M059J (cell line): ENCODE measurements around the gene CXXC5. TPM values are rescaled to one million over a fixed set of nuclear protein-coding genes. Genes with fewer than 3 reads are reported as not detected.

ENCODE experiments used
- DNase-seq: peaks from one replicate; pipeline ENCODE4 v3.0.0-alpha.2; 2012; ENCODE audit warnings: low read depth
- total RNA-seq: library from RNA; depleted of rRNA; stranded (reverse); fragments of >200 nt; shearing (Covaris generic); gene quantifications from 2 replicates; pipeline ENCODE4 v1.2.3, GENCODE V29; 2014

The CXXC5 gene
- total RNA-seq, 1 experiment from 2014 or later: 122 TPM

DNA sequence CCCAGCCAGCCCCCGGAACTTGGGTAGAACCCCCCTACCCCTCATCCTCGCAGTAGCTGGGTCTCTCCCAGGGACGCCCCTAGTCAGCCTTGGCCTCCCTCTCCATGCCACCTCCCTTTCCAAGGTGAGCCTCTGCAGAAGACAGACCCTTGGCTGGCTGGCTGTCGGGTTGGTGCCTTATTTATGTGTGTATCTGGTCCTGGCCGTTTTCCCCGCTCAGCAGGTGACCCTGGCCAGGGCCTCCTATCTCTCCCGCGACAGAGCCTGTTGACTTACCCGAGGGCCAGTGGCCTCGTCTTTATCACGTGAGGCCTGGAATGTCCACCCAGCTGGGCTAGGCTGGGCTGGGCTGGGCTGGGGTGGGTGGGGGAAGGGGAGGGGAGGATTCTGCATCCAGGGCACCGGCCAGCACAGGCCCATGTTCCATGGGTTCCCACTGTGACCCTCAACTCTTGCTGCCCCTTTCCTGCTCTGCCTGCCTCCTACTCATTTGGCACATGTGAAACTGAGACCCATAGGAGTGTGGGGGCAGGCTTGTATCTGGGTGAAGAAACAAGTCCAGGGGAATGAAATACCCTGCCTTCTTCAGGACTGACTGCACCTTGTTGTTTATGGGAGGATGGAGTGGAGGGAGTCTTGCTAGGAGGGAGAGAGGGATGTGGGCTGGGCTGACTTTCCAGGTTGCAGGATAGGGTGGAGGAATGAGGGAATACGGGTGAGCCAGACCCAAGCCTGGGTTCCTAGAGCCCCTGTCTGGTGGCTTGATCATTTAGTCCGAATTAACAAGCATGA lies 3.1 kb downstream of the CXXC5 start:
- DNase-seq: peak; percentile 76

DNA sequence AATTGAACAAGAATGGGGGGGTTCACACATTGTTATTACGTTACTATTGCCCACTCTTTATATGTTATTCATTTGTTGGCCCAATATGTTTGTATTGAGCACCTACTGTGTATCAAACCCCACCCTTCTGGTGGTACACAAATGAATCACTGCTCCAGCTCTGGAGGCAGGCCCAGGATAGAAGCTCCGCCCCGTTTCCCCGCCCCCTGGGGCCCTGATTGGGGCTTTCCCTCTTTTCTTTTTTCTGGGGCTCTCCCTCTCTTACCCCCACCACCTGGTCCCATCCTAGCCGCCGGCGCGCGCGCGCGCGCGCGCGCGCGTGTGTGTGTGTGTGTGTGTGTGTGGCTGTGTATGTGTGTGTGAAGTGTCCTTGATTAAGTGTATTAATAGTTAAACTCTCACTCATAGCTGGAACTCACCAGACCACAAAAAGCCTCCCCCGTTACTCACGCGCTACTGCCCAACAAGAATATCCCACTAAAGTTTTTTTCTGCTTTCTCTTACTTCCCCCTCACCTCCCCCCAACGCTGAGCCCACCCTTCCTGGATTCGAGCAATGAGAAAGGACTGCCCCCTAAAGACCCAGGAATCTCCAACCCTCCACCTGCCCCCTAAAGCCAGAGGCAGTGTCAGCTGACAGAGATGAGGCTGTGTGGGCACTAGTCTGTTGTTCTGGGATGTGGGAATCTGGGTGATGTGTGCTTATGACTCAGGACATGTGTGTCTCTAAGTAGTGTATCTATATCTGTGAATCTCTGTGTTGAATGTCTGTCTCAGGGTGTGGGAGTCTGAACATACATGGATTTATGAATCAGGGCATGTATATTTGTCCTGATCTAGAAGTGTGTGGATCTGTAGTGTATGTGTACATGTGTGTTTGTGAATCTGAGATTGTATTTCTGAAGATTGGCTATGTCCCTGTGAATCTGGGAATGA lies 4.0 kb downstream of the CXXC5 start:
- peak; percentile 86 for DNase-seq

DNA sequence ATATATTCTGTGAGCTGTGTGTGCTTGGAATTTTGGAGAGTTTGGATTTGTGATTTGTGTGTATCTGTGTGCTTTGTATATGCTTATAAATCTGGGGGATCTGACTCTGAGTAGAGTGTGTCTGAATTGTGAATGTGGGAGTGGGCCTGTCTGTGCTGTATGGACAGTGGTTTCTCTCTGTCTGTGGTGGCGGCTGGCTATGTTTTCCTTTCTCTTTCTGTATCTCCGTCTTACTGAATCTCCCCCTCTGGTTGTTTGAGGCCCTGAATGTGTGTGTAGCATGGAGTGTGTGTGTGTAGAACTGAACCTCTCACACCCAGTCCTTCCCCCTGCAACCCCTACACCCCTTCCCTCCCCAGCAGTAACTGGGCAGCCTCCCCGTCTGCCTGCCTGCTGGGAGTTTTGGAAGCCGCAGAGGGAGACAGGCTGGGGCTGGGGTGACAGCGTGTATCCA lies 4.7 kb downstream of the CXXC5 start:
- no peak for DNase-seq

DNA sequence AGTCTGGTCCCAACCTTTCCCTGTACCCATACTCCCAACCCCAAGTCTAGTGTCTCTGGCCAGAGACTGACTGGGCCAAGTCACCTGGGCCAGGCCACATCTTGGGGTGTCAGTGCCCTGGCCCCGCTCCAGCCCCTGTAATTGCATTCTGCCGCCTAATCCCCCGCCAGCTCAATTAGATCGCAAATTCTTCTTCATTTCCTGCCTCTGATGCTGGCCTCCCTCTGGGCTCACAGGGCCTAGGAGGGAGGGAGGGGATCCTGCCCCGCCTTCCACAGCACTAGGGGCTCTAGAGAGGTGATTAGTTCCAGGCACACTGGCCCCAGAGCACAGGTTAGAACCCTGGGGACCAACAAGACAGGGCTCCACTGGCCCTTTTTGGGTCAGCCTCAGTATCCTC lies 5.5 kb downstream of the CXXC5 start:
- no peak for DNase-seq

DNA sequence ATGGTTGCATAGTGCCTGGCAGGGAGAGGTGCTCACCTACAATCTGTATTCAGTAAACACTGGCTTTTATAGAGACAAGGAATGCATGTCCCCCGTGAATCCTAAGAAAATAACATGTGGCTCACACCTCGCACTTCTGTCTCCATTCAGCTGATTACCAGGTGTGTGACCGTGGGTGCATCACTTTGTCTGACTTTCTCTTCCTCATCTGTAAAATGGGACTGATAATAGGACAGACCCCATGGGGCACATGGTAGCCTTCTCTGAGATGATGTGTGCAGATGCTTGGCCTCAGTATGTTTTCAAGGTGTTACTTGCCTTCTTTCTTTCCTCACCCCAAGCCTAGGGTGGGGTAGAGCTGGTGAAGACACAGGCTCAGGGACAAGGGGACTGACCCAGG lies 6.3 kb downstream of the CXXC5 start:
- no peak for DNase-seq

DNA sequence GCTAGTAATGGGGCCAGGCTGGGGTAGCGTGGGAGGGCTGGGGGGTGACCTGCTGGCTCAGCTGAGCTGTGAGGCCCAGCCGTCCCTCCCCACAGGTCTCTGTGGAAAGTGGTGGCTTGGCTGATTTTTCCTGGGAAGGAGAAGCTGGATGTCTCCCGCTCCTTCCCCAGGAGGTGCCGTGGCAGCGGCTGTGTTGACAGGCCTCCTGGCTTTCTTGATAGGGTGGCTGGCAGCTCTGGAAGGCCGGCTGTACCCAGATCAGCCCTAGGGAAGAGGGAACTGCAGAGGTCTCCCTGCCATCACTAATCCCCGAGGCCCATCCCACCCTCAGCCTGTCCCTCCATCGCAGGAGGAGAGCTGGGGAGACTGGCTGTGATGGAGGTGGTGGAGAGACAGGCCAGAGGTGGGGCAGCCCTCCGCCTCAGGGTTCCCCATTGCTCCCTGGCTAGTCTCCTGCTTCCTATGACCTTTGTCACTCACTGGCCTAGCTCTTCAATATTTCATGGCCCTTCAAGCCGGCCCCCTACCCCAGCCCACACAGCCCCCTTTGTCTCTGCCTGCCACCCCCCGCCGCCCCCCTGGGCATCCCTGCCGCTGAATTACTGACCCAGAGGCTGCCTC lies 6.8 kb downstream of the CXXC5 start:
- peak; percentile 65 for DNase-seq

DNA sequence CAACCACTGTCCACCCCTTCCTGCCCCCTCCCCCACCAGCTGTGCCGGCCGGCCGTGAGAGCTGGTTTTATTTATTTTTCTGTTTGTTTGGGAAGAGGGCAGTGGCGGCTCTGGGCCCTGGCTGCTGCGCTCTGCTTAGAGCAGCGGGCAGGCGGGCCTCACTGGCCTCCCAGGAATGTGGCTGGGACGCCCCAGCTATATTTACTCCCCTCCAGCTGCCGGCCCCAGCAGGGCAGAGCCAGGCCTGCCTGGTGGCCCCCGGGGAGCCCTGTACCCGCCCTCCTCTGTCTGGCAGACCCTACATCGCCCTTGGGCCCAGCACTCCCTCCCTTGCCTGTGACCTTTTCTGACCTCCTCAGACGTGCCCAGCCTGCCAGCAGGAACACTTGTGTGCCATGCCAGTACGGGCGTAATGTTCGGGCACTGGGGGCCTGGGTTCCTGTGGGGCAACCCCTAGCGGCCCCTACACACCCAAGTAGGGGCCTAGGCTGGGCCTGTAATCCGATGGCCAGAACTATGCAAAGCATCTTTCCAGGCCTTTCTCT lies 7.7 kb downstream of the CXXC5 start:
- DNase-seq: peak; percentile 84

DNA sequence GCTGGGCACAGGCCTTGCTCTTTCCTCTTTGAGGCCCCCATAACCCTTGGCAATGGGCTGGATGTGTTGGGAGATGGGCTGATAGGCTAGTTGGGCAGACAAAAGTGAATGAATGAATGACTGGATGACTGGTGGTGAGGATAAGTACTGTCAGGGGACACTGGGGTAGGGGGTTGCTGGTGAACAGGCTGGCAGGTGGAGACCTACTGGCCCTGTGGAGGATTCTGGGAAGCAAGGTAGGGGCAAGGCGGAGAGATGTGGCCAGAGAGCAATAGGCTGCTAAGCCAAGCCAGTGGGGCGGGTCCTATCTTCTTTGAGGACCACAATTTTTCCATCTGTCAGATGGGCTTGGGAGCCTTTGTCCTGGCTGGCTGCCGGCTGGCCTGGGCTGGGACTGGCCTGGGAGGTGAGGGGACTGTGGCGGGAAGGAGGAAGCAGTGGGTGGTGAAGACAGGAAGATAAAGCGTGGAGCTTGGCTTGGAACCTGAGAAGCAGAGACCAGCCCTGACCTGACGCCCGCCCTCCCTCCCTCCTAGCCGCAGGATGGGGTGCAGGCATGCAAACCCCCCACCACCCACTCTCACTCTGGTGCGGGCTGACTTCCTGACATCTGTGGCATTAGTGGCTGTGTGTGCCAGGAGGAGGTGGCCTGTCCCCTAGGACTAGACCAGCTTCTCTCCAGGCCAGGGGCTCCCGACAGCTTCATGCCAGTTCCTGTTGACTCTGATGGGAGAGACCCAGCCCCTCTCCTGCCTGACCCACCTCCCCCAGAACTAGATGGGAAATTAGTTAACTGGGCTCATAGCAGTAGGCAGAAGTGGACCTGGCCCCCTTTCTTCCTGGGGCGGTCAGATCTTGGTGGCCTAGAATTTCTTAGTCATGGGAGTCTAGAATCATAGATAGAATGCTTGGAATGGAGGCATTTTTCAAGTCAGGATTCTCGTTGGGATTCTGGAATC lies 9.5 kb downstream of the CXXC5 start:
- peak; percentile 86 for DNase-seq

DNA sequence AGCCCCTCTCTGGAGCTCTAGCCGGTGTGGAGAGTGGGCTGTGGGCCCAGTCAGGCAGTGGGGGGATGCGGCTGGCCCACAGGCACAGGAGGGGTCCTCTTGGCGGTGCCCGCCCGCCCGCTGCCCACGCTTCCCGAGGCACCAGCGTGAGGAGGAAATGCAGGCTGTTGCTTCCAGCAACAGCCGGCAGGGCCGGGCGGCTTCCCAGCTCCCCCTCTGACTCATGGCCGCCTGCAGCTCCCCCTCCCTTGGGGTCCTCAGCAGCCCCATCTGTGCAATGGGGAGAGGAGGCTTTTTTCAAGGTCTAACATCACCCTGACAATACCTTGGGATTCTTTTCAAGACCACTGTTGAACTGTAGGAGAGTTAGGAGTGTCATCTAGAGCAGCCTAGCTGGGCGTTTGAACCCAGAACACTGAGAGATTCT lies 10.4 kb downstream of the CXXC5 start:
- DNase-seq: peak; percentile 66

DNA sequence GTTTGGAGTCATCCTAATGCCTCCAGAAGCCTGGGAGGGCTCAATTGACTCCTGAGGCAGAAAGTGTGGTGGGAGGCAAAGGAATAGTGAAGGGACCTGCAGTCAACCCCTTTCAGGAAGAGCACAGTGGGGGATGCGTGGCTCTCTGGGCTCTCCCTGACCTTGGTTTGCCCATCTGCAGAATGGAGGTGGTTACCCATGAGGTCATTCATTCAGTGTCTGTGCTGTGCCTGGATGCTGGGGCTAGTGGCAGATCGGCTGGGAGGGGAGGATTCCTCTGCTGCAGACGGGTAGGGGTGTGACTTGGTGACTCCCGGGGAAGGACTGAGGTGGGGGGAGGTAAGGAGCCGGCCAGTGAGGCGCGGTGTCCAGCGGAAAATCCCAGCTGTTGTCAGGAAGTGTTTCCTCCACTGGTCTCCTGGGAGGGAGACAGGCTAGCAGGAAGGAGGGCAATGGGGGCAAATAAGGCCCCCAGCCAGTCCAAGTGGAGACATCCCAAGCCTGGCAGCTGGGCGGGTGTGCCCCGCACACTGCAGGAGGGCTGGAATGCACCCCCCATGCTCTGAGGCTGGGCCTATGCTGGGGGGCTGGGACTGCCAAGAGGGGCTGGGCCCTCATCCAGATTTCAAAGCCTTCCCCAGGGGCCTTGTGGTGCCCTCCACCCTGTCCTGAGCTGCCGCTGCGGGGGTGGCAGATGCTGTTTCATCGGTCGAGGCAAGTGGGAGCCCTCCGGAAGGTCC lies 10.9 kb downstream of the CXXC5 start:
- peak; percentile 92 for DNase-seq

DNA sequence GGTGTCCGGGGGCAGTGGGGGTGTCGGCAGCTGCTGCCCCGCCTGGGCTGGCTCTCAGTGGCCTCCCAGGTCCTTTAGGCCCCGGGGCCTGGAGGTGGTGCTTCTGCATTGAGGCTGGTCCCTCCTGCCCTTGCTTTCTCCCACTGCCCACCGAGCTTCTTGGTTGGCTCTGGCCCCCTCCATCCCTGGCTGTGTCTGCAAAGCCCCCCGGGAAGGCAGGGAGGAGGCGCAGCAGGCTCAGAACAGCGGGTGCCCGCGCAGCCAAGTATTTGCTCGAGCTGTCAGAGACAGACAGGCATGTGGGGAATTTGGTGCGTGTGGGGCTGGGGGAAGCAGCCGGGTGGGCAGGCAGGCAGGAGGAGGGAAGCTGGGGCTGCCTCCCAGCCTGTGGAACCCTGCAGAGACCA lies 11.5 kb downstream of the CXXC5 start:
- DNase-seq: no peak

DNA sequence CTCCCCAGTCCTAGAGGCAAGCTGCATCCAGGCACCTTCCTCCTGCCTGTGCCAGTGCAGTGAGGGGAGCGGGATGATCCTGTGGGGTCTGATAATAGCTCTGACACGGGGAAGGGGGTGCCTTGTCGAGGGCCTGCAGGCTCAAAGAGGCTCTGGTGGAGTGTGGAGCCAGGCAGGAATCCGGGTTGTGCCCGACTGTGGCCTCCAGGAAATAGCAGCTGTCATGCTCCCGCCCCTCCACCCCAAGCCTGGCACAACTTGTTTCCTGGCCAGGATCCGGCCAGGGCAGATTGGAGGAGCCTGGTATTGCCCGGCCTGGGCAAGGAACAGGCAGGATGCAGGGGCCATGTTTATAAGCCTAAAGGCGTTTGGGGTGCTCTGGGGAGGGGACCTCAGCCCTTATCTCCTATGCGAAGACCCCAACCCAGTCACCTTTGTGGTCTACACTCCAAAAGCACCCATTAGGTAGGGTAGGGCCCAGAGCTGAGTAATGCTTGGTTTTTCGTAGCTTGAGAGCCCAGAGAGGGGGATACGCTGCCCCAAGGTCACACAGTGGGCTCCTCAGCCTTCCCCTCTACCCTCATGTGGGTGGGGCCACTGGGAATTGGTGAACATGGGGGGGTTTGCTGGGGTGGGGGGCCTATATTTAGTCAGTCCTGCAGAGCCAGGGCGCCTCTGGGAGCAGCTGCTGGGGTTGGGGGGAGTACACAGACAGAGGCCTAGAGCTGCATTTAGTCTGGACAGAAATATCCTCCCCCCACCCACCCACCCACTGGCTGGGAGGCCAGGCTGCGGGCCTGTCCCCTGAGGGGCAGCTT lies 12.2 kb downstream of the CXXC5 start:
- DNase-seq: peak; percentile 93

DNA sequence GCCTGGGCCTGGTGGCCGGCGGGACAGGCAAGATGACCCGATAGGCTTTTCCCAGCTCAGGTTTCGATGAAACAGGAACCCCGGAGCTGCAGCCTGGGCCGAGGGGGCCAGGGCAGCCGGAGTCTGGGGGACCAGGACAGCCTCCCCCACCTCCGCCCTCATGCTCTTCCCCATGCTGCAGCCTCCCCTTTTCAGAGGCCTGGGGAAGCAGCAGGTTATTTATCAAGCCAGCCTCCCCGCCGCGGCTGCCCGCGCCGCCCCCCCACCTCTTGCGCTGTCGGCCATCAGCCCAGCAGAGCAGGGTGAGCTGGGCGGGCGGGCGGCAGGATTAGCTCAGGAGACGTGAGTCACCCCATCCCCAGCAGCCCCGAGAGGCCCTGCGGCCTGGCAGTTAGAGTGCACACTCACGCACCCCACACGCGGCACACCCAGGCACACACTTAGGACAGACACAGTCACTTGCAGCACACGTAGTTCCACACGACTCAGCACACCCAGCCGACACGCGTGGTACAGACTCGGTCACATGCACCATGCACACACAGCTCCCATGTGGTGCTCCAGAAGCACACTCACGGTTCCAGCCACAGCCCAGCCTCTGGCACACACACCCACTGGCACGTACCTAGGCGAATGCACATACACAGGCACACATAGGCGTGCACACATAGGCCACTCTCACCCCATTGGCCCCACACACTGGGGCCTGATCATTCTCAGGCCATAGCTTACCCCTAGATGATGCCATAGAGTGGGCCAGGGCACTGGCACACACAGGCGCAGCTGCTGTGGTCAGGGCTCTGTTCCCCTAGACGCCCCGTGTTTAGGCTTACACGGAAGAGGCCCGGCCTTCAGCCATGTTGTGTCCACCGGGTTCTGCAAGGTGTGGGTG lies 13.0 kb downstream of the CXXC5 start:
- peak; percentile 95 for DNase-seq

DNA sequence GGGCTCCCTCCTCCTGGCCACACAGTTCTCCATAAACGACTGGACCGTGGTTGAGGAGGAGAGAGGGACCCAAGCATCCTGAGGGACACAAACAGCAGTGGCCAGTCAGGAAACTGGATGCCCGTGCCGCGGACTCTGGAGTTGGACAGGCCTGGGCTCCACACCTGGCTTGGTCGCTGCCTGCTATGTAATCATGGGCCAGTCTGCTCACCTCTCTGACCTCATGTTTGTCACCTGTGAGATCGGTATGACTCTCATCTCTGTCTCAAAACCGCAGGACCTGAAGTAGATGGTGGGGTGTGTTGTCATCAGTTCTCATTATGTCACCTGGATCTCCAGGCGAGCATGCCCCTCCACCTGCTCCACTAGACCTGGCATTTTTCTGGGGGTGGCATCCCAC lies 14.5 kb downstream of the CXXC5 start:
- DNase-seq: no peak

DNA sequence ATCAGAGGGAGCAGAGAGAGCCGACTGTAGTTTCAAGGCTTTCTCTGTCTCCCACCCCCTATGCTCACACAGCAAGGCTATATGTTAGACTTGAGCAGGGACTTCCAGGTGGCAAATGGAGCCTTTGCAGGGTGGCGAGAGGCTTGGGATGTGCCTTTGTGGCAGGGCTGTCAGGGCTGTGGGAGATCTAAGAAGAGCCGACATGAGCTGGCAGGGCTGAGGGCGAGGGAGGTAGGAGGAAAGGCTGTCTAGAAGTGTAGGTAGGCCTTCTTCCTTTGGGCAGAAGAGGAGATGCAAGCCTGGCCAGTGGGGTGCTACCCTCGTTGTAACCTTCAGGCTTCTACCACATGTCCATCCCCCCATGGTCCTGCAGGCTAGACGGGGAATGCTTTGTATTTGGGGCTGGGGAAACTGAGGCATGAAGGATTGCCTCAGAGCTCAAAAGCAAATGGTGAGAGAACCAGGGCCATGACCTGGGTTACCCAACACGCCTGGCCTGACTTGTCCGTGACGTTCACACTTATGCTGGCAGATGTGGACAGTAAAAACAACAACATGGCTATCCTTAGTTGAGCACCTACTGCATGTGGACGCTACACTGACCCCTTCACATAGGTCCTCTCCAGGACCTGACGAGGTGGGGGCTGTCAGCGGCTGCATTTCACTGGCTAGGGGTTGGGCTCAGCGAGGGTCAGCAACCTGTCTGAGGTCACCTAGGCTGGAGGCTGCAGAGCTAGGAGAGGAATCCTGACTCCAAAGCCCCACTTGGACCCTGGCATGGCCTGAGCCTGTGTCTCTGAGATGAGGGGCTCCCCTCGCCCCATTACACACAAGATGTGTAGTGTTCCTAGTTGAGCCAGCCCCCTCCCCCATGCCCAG lies 15.3 kb downstream of the CXXC5 start:
- DNase-seq: no peak

DNA sequence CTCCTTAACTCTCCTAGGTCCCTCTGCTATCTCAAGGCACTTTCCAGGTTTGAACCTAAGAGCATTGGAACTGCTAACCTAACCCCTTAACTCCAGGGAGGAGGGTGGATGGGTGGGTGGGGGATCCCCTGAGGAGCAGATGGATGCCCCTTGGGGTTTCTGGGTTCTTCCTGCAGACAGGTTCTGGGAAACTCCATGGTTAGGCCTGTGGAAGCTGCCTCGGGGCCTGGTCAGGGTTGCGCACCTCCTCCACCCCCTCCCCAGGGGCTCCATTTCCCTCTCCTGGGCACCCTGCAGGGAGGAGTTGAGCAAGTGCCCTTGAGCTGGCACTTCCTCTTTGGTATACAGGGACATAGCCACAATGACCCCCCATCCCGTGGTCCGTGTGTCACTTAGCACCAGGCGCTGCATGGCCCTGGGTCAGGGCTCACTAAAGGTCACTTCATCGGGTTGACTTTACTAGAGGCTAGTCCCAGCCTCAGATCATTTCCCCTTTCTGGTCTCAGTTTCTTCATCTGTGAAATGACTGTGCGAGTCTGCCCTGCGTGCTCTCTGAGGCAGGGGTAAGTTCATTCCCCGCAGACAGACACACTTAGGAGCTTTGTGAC lies 16.0 kb downstream of the CXXC5 start:
- no peak for DNase-seq
